Measurements from ENCODE around the gene FIGNL2.

Gene FIGNL2

GRCh38 chr12:51851413-51852124 is 3.1 kb upstream of the FIGNL2 start:
- FAIRE-seq (no peak), DNase-seq (ENCODE audit: insufficient read length, low spot score) (no peak)
- no peak for TF ChIP-seq POLR2A (IDR thresholded peaks at IDR 0.05; ENCODE audit: low read depth, low read length)

- no peak for TF ChIP-seq POLR2A (IDR thresholded peaks at IDR 0.05; ENCODE audit: low read depth, low read length)
- no peak for DNase-seq (ENCODE audit: insufficient read length, low spot score)
- FAIRE-seq: no peak
These were observed 2.4 kb upstream of the FIGNL2 start for GRCh38 chr12:51850965-51851299.

- no peak for DNase-seq (ENCODE audit: insufficient read length, low spot score)
- TF ChIP-seq POLR2A (IDR thresholded peaks at IDR 0.05; ENCODE audit: low read depth, low read length): no peak
- no peak for FAIRE-seq
These were observed 1.8 kb upstream of the FIGNL2 start for GRCh38 chr12:51850081-51850964.

GRCh38 chr12:51848841-51849735 is 570 bp upstream of the FIGNL2 start:
- no peak for TF ChIP-seq POLR2A (IDR thresholded peaks at IDR 0.05; ENCODE audit: low read depth, low read length)
- no peak for FAIRE-seq
- no peak for DNase-seq (ENCODE audit: insufficient read length, low spot score)

GRCh38 chr12:51847643-51848325 is 734 bp downstream of the FIGNL2 start:
- DNase-seq (ENCODE audit: insufficient read length, low spot score) (no peak), FAIRE-seq (no peak)

GRCh38 chr12:51846911-51847642 is 1.4 kb downstream of the FIGNL2 start:
- FAIRE-seq (no peak), DNase-seq (ENCODE audit: insufficient read length, low spot score) (no peak)
- TF ChIP-seq POLR2A (IDR thresholded peaks at IDR 0.05; ENCODE audit: low read depth, low read length): no peak

More at GRCh38 chr12:51847643-51848325, 734 bp downstream of the FIGNL2 start:
- no peak for TF ChIP-seq POLR2A (IDR thresholded peaks at IDR 0.05; ENCODE audit: low read depth, low read length)

- FAIRE-seq: no peak
- no peak for TF ChIP-seq POLR2A (IDR thresholded peaks at IDR 0.05; ENCODE audit: low read depth, low read length)
- DNase-seq (ENCODE audit: insufficient read length, low spot score): no peak
These were observed 2.2 kb downstream of the FIGNL2 start for GRCh38 chr12:51846271-51846691.

GRCh38 chr12:51845482-51845881 is 3.0 kb downstream of the FIGNL2 start:
- FAIRE-seq: no peak
- TF ChIP-seq POLR2A (IDR thresholded peaks at IDR 0.05; ENCODE audit: low read depth, low read length): no peak
- no peak for DNase-seq (ENCODE audit: insufficient read length, low spot score)

- FAIRE-seq: no peak
- TF ChIP-seq POLR2A (IDR thresholded peaks at IDR 0.05; ENCODE audit: low read depth, low read length): no peak
These were observed 3.7 kb downstream of the FIGNL2 start for GRCh38 chr12:51844854-51845253.

GRCh38 chr12:51841727-51842126 is 6.8 kb downstream of the FIGNL2 start:
- DNase-seq (ENCODE audit: insufficient read length, low spot score) (no peak), FAIRE-seq (no peak)
- TF ChIP-seq POLR2A (IDR thresholded peaks at IDR 0.05; ENCODE audit: low read depth, low read length): no peak

More at GRCh38 chr12:51844854-51845253, 3.7 kb downstream of the FIGNL2 start:
- DNase-seq (ENCODE audit: insufficient read length, low spot score): no peak

- no peak for FAIRE-seq
- TF ChIP-seq POLR2A (IDR thresholded peaks at IDR 0.05; ENCODE audit: low read depth, low read length): no peak
These were observed 7.6 kb downstream of the FIGNL2 start for GRCh38 chr12:51840966-51841365.

GRCh38 chr12:51839310-51839947 is 9.1 kb downstream of the FIGNL2 start:
- no peak for TF ChIP-seq POLR2A (IDR thresholded peaks at IDR 0.05; ENCODE audit: low read depth, low read length)
- FAIRE-seq (no peak), DNase-seq (ENCODE audit: insufficient read length, low spot score) (no peak)

More at GRCh38 chr12:51840966-51841365, 7.6 kb downstream of the FIGNL2 start:
- DNase-seq (ENCODE audit: insufficient read length, low spot score): no peak
